Measurements from ENCODE around the gene SCAF4. TPM values are rescaled to one million over a fixed set of nuclear protein-coding genes. Genes with fewer than 3 reads are reported as not detected.

Gene SCAF4
- total and polyA plus RNA-seq, 2 donors (not counting 3 experiments of a cell fraction or from before 2014, with no cell fraction given): 12.2 to 41.2 TPM

GRCh38 chr21:31720330-31720729, 11.6 kb downstream of the SCAF4 start:
- POLR2A ChIA-PET: no interaction called here
- H3K4me3 ChIP-seq (replicated peaks in 1 of 3; ENCODE audit: insufficient read depth in 1 of 3, low read depth in 1 of 3, low read length in 3 of 3): no peak overlapping the region
- H3K4me2 ChIP-seq (ENCODE audit: insufficient read depth, low read length): no peak overlapping the region
- peaks cover 96% of the 10 kb centered on the region for H3K79me2 ChIP-seq (ENCODE audit: control insufficient read depth, insufficient read depth, low read length)
- H3K27ac ChIP-seq (ENCODE audit: insufficient read depth, low read depth, low read length): no peak overlapping the region
- no peaks in the 10 kb centered on the region for H3K36me3 ChIP-seq (ENCODE audit: control insufficient read depth in 2 of 2, extremely low read depth in 1 of 2, insufficient read depth in 2 of 2, low read length in 2 of 2)
- intact Hi-C loops (cut with micrococcal nuclease): no loop called here
- TF ChIP-seq CTCF (IDR thresholded peaks at IDR 0.05; ENCODE audit: extremely low read depth in 1 of 2, insufficient read depth in 1 of 2, low read depth in 1 of 2, low read length in 2 of 2) (no peak), POLR2A (IDR thresholded peaks at IDR 0.05; ENCODE audit: low read depth, low read length) (no peak), JUN (IDR thresholded peaks at IDR 0.05; ENCODE audit: borderline replicate concordance, insufficient read depth, insufficient read length, low read depth) (no peak), EZH2 (IDR thresholded peaks at IDR 0.05; ENCODE audit: borderline replicate concordance, low read depth, low read length, severe bottlenecking) (no peak), POLR2AphosphoS5 (IDR thresholded peaks at IDR 0.05; ENCODE audit: insufficient read depth, low read depth, low read length) (no peak), GATA2 (IDR thresholded peaks at IDR 0.05; ENCODE audit: insufficient read depth, insufficient read length, low read depth, low read length) (no peak), MAX (IDR thresholded peaks at IDR 0.05; ENCODE audit: insufficient read depth, insufficient read length) (no peak), FOS (IDR thresholded peaks at IDR 0.05; ENCODE audit: borderline replicate concordance, insufficient read depth, low read length) (no peak), MYC (IDR thresholded peaks at IDR 0.05; ENCODE audit: low read depth, low read length) (no peak)
- H3K4me1 ChIP-seq (ENCODE audit: control insufficient read depth, extremely low read depth, insufficient read depth, low read length): no peaks in the 10 kb centered on the region
- no TSS peak for BruUV-seq (replicated peaks)
- H3K9me3 ChIP-seq (replicated peaks; ENCODE audit: control insufficient read depth, insufficient read depth, low read length): no peaks in the 10 kb centered on the region
- no peaks in the 10 kb centered on the region for H3K9me1 ChIP-seq (replicated peaks; ENCODE audit: control insufficient read depth, extremely low read depth, insufficient read depth, low read length)
- no peak for DNase-seq (ENCODE audit: low read depth, low spot score)
- dilution Hi-C loops (cut with MboI; ENCODE audit: extremely low pct_ligation_motif_present, low sequenced_read_pairs): no loop called here
- CTCF ChIA-PET: no interaction called here
- H2AFZ ChIP-seq (ENCODE audit: low read depth, low read length): no peak overlapping the region
- H3K27me3 ChIP-seq (ENCODE audit: control insufficient read depth in 2 of 2, insufficient read depth in 2 of 2, low read length in 2 of 2): no peaks in the 10 kb centered on the region
- peaks cover 30% of the 10 kb centered on the region for H4K20me1 ChIP-seq (replicated peaks; ENCODE audit: control insufficient read depth, extremely low read depth, insufficient read depth, low read length)
- no peak for FAIRE-seq
- no peak overlapping the region for H3K9ac ChIP-seq (replicated peaks; ENCODE audit: extremely low read depth, insufficient read depth, low read length)

Data from endothelial cell of umbilical vein (primary cell).